IMR-90 (cell line): Measurements from ENCODE around the gene PADI1. TPM values are rescaled to one million over a fixed set of nuclear protein-coding genes. Genes with fewer than 3 reads are reported as not detected.
A peak's percentile ranks its signal among the peaks of the same experiment; 100 is the strongest.

Experiments
- ATAC-seq: fragments of 200-7000 bp; cut with Tn5 transposase; 2 replicates; pipeline ENCODE4 v1.9.1; 2020; ENCODE audit warnings: low read depth, mild to moderate bottlenecking, moderate library complexity
- BruUV-seq: library from RNA; stranded (reverse); fragments of 400-500 nt; replicated peaks from 2 replicates; lab custom pipeline; 2021; lab: Mats Ljungman, UMichigan
- CTCF ChIA-PET: fragments of 300-600 bp; formaldehyde crosslinking; extraction: SDS; loops from one replicate; lab custom pipeline; 2021; ENCODE audit warnings: antibody characterized with exemption; lab: Yijun Ruan, JAX
- POLR2A ChIA-PET: fragments of 300-600 bp; sonication (Branson Sonifier 250); formaldehyde crosslinking; loops from one replicate; lab custom pipeline; 2022; ENCODE audit warnings: antibody characterized with exemption; ENCODE audit not compliant: unreplicated experiment; lab: Charles Lee
- DNase-seq: peaks from one replicate; pipeline ENCODE4 v3.0.0; 2013
- H2AFZ ChIP-seq: replicated peaks from 2 replicates; pipeline ENCODE3; 2013; ENCODE audit warnings: low read length, mild to moderate bottlenecking; ENCODE audit not compliant: poor library complexity
- H2AK5ac ChIP-seq: 2 replicates; pipeline ENCODE4 v1.6.1; 2013; ENCODE audit warnings: low read depth, low read length, inconsistent platforms
- H2AK9ac ChIP-seq: replicated peaks from 2 replicates; pipeline ENCODE3; 2013; ENCODE audit warnings: mild to moderate bottlenecking, low read depth, low read length, moderate library complexity; ENCODE audit not compliant: poor library complexity
- H2BK120ac ChIP-seq: 2 replicates; pipeline ENCODE4 v1.6.1; 2013; ENCODE audit warnings: low read depth, low read length, inconsistent platforms
- H2BK15ac ChIP-seq: 3 replicates; pipeline ENCODE4 v1.6.1; 2013; ENCODE audit warnings: low read depth, low read length, inconsistent platforms
- H2BK20ac ChIP-seq: 2 replicates; pipeline ENCODE4 v1.6.1; 2013; ENCODE audit warnings: low read depth, mild to moderate bottlenecking, inconsistent platforms, low read length, moderate library complexity
- H2BK5ac ChIP-seq: 2 replicates; pipeline ENCODE4 v1.6.1; 2013; ENCODE audit warnings: mild to moderate bottlenecking, low read depth, low read length, inconsistent platforms; ENCODE audit not compliant: poor library complexity, severe bottlenecking
- H3K14ac ChIP-seq: replicated peaks from 2 replicates; pipeline ENCODE4 v1.6.1; 2013; ENCODE audit warnings: low read depth, low read length, inconsistent platforms
- H3K18ac ChIP-seq: 2 replicates; pipeline ENCODE4 v1.6.1; 2013; ENCODE audit warnings: low read depth, low read length, control low read depth
- H3K23ac ChIP-seq: 2 replicates; pipeline ENCODE4 v1.6.1; 2013; ENCODE audit warnings: low read depth, low read length, inconsistent platforms
- H3K27ac ChIP-seq: 2 replicates; pipeline ENCODE4 v1.5.1; 2013; ENCODE audit warnings: mild to moderate bottlenecking, control low read depth, low read length; ENCODE audit not compliant: insufficient read depth
- H3K27me3 ChIP-seq: 2 replicates; pipeline ENCODE4 v1.6.1; 2013; ENCODE audit warnings: low read length; ENCODE audit not compliant: control insufficient read depth, insufficient read depth
- H3K36me3 ChIP-seq: 2 replicates; pipeline ENCODE4 v1.6.1; 2013; ENCODE audit warnings: low read length, mixed read lengths; ENCODE audit not compliant: control insufficient read depth, insufficient read depth
- H3K4ac ChIP-seq: 2 replicates; pipeline ENCODE4 v1.6.1; 2013; ENCODE audit warnings: low read depth, low read length, inconsistent platforms
- H3K4me1 ChIP-seq: 2 replicates; pipeline ENCODE4 v1.6.1; 2013; ENCODE audit warnings: low read length, mixed read lengths; ENCODE audit not compliant: control insufficient read depth, insufficient read depth
- H3K4me2 ChIP-seq: 2 replicates; pipeline ENCODE4 v1.6.1; 2013; ENCODE audit warnings: low read depth, mild to moderate bottlenecking, control low read depth, low read length, moderate library complexity
- H3K4me3 ChIP-seq: 2 replicates; pipeline ENCODE4 v1.5.1; 2013; ENCODE audit warnings: low read depth, mild to moderate bottlenecking, control low read depth, low read length, moderate library complexity; ENCODE audit not compliant: insufficient read depth
- H3K56ac ChIP-seq: 2 replicates; pipeline ENCODE4 v1.6.1; 2013; ENCODE audit warnings: low read length, inconsistent platforms; ENCODE audit not compliant: insufficient read depth; ENCODE audit errors: extremely low read depth
- H3K79me1 ChIP-seq, 2 experiments: 2 replicates each; pipeline ENCODE4 v1.6.1; 2013; ENCODE audit warnings: low read length in 2 of 2, inconsistent platforms in 1 of 2, low read depth in 1 of 2
- H3K9ac ChIP-seq: 2 replicates; pipeline ENCODE4 v1.6.1; 2013; ENCODE audit warnings: low read depth, low read length, control low read depth
- H3K9me1 ChIP-seq: 2 replicates; pipeline ENCODE4 v1.6.1; 2013; ENCODE audit warnings: low read length, inconsistent platforms; ENCODE audit not compliant: insufficient read depth
- H3K9me3 ChIP-seq: 2 replicates; pipeline ENCODE4 v1.6.1; 2013; ENCODE audit warnings: low read length; ENCODE audit not compliant: control insufficient read depth, insufficient read depth
- H4K20me1 ChIP-seq: 2 replicates; pipeline ENCODE4 v1.6.1; 2013; ENCODE audit warnings: low read length, inconsistent platforms; ENCODE audit not compliant: insufficient read depth
- H4K5ac ChIP-seq: 2 replicates; pipeline ENCODE4 v1.6.1; 2013; ENCODE audit warnings: mild to moderate bottlenecking, low read depth, low read length, control low read depth
- H4K8ac ChIP-seq, 2 experiments: 2 replicates each; pipeline ENCODE4 v1.6.1; 2013; ENCODE audit warnings: low read depth in 2 of 2, low read length in 2 of 2, control low read depth in 1 of 2, inconsistent platforms in 1 of 2
- H4K91ac ChIP-seq: 2 replicates; pipeline ENCODE4 v1.6.1; 2013; ENCODE audit warnings: low read depth, low read length, inconsistent platforms; ENCODE audit not compliant: insufficient read depth
- BHLHE40 ChIP-seq: fragments of 150-350 bp; IDR thresholded peaks from 2 replicates; pipeline ENCODE4 v1.6.1; 2016; ENCODE audit warnings: mild to moderate bottlenecking, low read depth, low read length
- CEBPB ChIP-seq: IDR thresholded peaks from 2 replicates; pipeline ENCODE4 v1.6.1; 2012; ENCODE audit warnings: low read depth, low read length, improper control_type of control experiment
- FOS ChIP-seq: fragments of 150-350 bp; IDR thresholded peaks from 2 replicates; pipeline ENCODE4 v1.6.1; 2016; ENCODE audit warnings: low read depth, low read length
- POLR2A ChIP-seq: IDR thresholded peaks from 2 replicates; pipeline ENCODE4 v1.6.1; 2012; ENCODE audit warnings: mild to moderate bottlenecking, low read depth, low read length
- RAD21 ChIP-seq: IDR thresholded peaks from 2 replicates; pipeline ENCODE4 v1.6.1; 2012; ENCODE audit warnings: low read length, improper control_type of control experiment
- RFX5 ChIP-seq: IDR thresholded peaks from 2 replicates; pipeline ENCODE4 v1.8.0; 2012; ENCODE audit warnings: low read depth, mild to moderate bottlenecking, low read length, moderate library complexity
- SMC3 ChIP-seq: fragments of 150-350 bp; IDR thresholded peaks from 2 replicates; pipeline ENCODE4 v1.6.1; 2016; ENCODE audit warnings: low read depth, mild to moderate bottlenecking, antibody characterized with exemption, low read length, moderate library complexity
- WGBS, 2 experiments: methylation state at CpG; one replicate each; pipeline versions ENCODE4 v1.1.5 to v1.1.7; 2013; ENCODE audit warnings: missing lambda C conversion rate in 2 of 2; ENCODE audit not compliant: insufficient read length in 1 of 2; ENCODE audit errors: extremely low coverage in 2 of 2; 5-methylcytosine and 5-hydroxymethylcytosine counted together
- dilution Hi-C: fragments of 300-500 bp; cut with HindIII; formaldehyde crosslinking; loops from one replicate; pipeline ENCODE4 v1.14.3; 2018; ENCODE audit warnings: low sequenced_read_pairs; ENCODE audit not compliant: unreplicated experiment
- in situ Hi-C: fragments of 300-500 bp; cut with MboI; formaldehyde crosslinking; loops from 3 replicates; pipeline ENCODE4 v1.14.3; 2019; ENCODE audit warnings: low sequenced_read_pairs, inconsistent platforms, mixed read lengths
- intact Hi-C: fragments of 100-400 bp; cut with micrococcal nuclease; formaldehyde crosslinking; loops from 2 replicates; pipeline ENCODE4 v1.10.0; 2022
- polyA plus RNA-seq, 3 experiments: library from polyadenylated mRNA; depleted of rRNA; stranded (reverse); fragments of >200 nt; gene quantifications; 2 replicates each; pipeline ENCODE4 v1.2.3, GENCODE V29; 2012; ENCODE audit warnings: low replicate concordance in 1 of 3
- total RNA-seq: library from RNA; depleted of rRNA; stranded (reverse); fragments of >200 nt; gene quantifications from 2 replicates; pipeline ENCODE4 v1.2.3, GENCODE V29; 2012
- TF ChIP-seq, protein P1 (sequence below): conservative IDR thresholded peaks from 2 replicates; pipeline ENCODE4 v1.5.1; 2012; ENCODE audit warnings: mild to moderate bottlenecking, low read depth, low read length, improper control_type of control experiment

Gene PADI1
- total and polyA plus RNA-seq, 2 of the 4 experiments (the other 2 are of a cell fraction), result 0.17 TPM; not detected in 1

DNA sequence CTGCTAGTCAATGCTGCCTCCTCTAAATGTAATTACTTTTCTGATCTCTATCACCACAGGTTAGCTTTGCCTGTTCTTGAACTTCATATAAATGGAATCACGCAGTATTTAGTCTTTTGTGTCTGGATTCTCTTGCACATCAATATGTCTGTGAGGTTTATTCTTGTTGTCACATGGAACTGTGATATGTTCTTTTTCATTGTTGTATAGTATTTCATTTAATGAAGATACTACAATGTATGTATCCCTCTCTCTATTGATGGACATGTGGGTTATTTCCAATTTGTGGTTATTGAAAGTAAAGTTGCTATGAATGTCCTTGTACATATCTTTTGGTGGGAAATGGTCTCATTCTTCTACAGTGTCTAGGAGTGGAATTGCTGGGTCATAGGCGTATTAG, 16.7 kb upstream of the PADI1 start:
- H2AFZ ChIP-seq, result no peak overlapping the region
- CTCF ChIA-PET, result no interaction called here
- DNase-seq (no peak), ATAC-seq (no peak)
- H3K56ac ChIP-seq, result no peak overlapping the region
- POLR2A ChIA-PET, result no interaction called here
- H2BK120ac ChIP-seq, result peak overlapping the region; percentile 100
- H4K5ac ChIP-seq, result no peak overlapping the region
- no peak overlapping the region for H3K4me2 ChIP-seq
- H3K18ac ChIP-seq, result no peak overlapping the region
- H3K14ac ChIP-seq, result no peak overlapping the region
- peak overlapping the region; percentile 99; the same call in 1 of the 2 replicates for H3K4ac ChIP-seq
- H4K91ac ChIP-seq, result no peak overlapping the region; the same call in 1 of the 2 replicates
- H4K8ac ChIP-seq, result no peak overlapping the region
- no peak overlapping the region for H2AK9ac ChIP-seq
- peaks cover 7% of the 10 kb centered on the region for H3K4me1 ChIP-seq
- no peak overlapping the region for H2AK5ac ChIP-seq
- dilution Hi-C loops (no loop called here), intact Hi-C loops (no loop called here), in situ Hi-C loops (no loop called here)
- no peaks in the 10 kb centered on the region; the same call in 1 of the 2 replicates for H3K27me3 ChIP-seq
- no peak overlapping the region for H2BK5ac ChIP-seq
- no peaks in the 10 kb centered on the region for H3K36me3 ChIP-seq
- H3K27ac ChIP-seq, result no peak overlapping the region
- H3K79me1 ChIP-seq, result peaks cover 0 to 6% of the 10 kb centered on the region in 2 experiments; a peak in 1 of 4 replicates
- no CpG with 5 or more reads among the region's 2 CpGs for WGBS, 2 experiments
- H3K9me3 ChIP-seq, result peaks cover 4% of the 10 kb centered on the region; the same call in 1 of the 2 replicates
- H2BK15ac ChIP-seq, result peak overlapping the region; percentile 81; the same call in 1 of the 3 replicates
- no peak overlapping the region for H3K9ac ChIP-seq
- no peak overlapping the region for H2BK20ac ChIP-seq
- no peaks in the 10 kb centered on the region for H4K20me1 ChIP-seq
- H3K23ac ChIP-seq, result no peak overlapping the region
- H3K9me1 ChIP-seq, result peaks cover 6% of the 10 kb centered on the region; the same call in 1 of the 2 replicates
- TF ChIP-seq RFX5, result no peak
- no peak for TF ChIP-seq FOS
- TF ChIP-seq POLR2A, result no peak
- TF ChIP-seq CEBPB, result no peak
- TF ChIP-seq, protein P1, sequence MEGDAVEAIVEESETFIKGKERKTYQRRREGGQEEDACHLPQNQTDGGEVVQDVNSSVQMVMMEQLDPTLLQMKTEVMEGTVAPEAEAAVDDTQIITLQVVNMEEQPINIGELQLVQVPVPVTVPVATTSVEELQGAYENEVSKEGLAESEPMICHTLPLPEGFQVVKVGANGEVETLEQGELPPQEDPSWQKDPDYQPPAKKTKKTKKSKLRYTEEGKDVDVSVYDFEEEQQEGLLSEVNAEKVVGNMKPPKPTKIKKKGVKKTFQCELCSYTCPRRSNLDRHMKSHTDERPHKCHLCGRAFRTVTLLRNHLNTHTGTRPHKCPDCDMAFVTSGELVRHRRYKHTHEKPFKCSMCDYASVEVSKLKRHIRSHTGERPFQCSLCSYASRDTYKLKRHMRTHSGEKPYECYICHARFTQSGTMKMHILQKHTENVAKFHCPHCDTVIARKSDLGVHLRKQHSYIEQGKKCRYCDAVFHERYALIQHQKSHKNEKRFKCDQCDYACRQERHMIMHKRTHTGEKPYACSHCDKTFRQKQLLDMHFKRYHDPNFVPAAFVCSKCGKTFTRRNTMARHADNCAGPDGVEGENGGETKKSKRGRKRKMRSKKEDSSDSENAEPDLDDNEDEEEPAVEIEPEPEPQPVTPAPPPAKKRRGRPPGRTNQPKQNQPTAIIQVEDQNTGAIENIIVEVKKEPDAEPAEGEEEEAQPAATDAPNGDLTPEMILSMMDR, result no peak
- TF ChIP-seq RAD21, result no peak
- no peak for TF ChIP-seq BHLHE40
- no peak for TF ChIP-seq SMC3
- BruUV-seq, result no TSS peak
- H3K4me3 ChIP-seq, result no peak overlapping the region
